Jurkat, Clone E6-1 (cell line): Measurements from ENCODE around the gene POLR2F.
"Not testable (repeated sequence)": the region's sequence is repeated elsewhere in the genome, so short reads cannot be mapped to it uniquely, and the experiment has no call there.

ENCODE experiments used
- DNase-seq: peaks from one replicate; pipeline ENCODE4 v3.0.0-alpha.2; 2011; ENCODE audit warnings: low read depth, low spot score
- H3K4me3 ChIP-seq: 2 replicates; pipeline ENCODE4 v1.5.1; 2011; ENCODE audit warnings: mild to moderate bottlenecking, low read length, control low read depth, moderate library complexity

POLR2F gene

GRCh38 chr22:37944423-37944822 is 9.1 kb upstream of the POLR2F start:
- H3K4me3 ChIP-seq: not testable (repeated sequence)

DNA sequence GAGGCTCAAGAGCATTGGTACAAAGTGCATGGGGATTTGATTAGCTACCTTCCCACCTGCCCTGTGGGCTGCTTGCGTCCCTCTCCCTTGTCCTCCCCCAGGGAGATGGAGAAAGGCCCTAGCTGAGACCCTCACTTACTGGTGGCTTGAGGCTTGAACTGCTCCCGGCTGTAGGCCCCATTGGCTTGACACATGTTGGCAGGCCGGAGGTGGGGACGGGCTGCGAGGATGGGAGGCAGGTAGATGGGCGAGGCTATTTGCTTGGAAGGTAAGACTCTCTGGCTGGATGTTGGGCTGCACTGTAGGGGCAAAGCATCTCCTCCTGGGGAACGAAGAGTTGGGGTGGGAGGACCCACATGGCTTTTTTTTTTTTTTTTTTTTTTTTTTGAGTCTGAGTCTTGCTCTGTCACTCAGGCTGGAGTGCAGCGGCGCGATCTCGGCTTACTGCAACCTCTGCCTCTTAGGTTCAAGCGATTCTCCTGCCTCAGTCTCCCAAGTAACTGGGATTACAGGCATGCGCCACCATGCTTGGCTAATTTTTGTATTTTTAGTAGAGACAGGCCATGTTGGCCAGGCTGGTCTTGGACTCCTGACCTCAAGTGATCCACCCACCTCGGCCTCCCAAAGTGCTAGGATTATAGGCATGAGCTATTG is 6.2 kb upstream of the POLR2F start:
- not testable (repeated sequence) for DNase-seq, H3K4me3 ChIP-seq

More at GRCh38 chr22:37944423-37944822, 9.1 kb upstream of the POLR2F start:
- DNase-seq: not testable (repeated sequence)

- DNase-seq: no peak
- no peak overlapping the region for H3K4me3 ChIP-seq
Measured at GRCh38 chr22:37951305-37951704, 2.2 kb upstream of the POLR2F start.

GRCh38 chr22:37952629-37953028 is 870 bp upstream of the POLR2F start:
- H3K4me3 ChIP-seq: peak overlapping the region; percentile 96
- not testable (repeated sequence) for DNase-seq

- DNase-seq: no peak
Measured at GRCh38 chr22:37953062-37953436, 450 bp upstream of the POLR2F start.

GRCh38 chr22:37954686-37955085 is 1.2 kb downstream of the POLR2F start:
- H3K4me3 ChIP-seq: peak overlapping the region; percentile 96
- no peak for DNase-seq

More at GRCh38 chr22:37953062-37953436, 450 bp upstream of the POLR2F start:
- H3K4me3 ChIP-seq: peak overlapping the region; percentile 96

GRCh38 chr22:37955825-37956397 is 2.4 kb downstream of the POLR2F start:
- H3K4me3 ChIP-seq, DNase-seq: not testable (repeated sequence)

- DNase-seq: no peak
- no peak overlapping the region for H3K4me3 ChIP-seq
Measured at GRCh38 chr22:37957232-37957631, 3.7 kb downstream of the POLR2F start.

- no peak overlapping the region for H3K4me3 ChIP-seq
- no peak for DNase-seq
Measured at GRCh38 chr22:37959231-37959825, 5.8 kb downstream of the POLR2F start.

DNA sequence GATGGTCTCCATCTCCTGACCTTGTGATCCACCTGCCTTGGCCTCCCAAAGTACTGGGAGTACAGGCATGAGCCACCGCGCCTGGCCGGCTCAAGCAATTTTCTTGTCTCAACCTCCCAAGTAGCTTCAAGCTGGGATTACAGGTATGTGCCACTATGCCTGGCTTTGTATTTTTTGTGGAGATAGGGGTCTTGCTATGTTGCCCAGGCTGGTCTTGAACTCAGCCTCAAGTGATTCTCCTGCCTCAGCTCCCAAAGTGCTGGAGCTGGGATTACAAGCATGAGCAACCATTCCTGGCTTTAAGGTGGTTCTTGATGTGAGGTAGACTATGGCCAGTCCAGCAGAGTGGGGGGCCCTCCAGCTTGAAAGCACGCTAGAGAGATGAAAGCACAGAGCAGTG is 7.6 kb downstream of the POLR2F start:
- DNase-seq: no peak
- H3K4me3 ChIP-seq: no peak overlapping the region

GRCh38 chr22:37965940-37966664 is 12.6 kb downstream of the POLR2F start:
- no peak overlapping the region for H3K4me3 ChIP-seq
- DNase-seq: no peak

- DNase-seq: no peak
- H3K4me3 ChIP-seq: no peak overlapping the region
Measured at GRCh38 chr22:37967147-37967546, 13.6 kb downstream of the POLR2F start.

DNA sequence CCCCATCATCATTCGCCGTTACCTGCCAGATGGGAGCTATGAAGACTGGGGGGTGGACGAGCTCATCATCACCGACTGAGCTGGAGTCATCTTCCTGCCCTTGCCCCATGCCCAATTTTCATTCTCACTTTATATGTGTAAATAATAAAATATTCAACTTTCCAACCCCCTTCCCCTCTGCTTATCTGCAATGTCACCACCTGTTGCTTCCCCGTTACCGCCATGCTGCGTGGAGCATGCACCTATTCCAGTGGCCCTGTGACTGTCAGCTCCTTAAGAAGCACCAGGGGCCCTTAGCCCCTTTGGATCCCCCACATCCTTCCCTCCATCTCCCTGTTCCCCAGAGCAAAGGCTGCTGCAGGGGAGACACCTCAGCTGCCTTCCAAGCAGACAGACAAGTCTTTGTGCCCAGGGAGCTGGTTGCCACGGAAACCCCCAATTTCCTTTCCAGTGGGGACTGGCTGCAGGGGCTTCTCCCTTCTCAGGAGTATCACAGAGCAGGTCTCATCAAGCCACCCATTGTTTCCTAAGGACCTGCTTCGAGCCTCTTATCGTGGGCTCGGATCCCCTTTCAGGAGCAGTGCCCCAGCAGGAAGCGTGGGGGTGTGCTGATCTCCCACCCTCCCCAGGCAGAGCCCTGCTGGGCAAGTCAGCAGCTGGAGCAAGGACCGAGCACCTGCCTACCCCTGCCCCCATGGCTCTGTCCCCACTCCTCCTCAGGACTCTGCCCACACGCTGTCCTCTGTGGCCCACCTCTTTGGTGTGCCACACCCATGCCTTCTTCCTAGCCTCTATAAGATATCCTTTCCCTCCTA is 14.3 kb downstream of the POLR2F start:
- H3K4me3 ChIP-seq: no peak overlapping the region
- DNase-seq: no peak

- no peak overlapping the region for H3K4me3 ChIP-seq
- DNase-seq: no peak
Measured at GRCh38 chr22:37968452-37969251, 15.2 kb downstream of the POLR2F start.

DNA sequence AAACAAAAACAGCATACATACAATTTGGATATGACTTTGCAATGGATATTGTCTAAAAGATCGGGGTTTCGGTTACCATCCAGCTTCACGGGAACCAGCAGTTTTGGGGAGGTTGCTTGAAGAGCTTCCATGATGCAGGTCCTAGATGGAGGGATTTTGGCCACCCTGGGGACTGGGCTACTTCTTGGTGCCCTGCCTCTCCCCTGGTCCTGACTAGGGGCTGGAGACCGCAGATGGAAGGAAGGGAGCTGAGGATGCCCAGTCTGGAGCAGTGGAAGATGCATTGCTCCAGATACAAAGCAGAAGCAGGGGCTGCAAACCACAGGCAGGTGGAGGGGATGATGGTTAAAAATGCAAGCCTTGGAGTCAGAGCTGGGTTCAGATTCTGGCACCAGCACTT is 17.4 kb downstream of the POLR2F start:
- no peak overlapping the region for H3K4me3 ChIP-seq
- no peak for DNase-seq

DNA sequence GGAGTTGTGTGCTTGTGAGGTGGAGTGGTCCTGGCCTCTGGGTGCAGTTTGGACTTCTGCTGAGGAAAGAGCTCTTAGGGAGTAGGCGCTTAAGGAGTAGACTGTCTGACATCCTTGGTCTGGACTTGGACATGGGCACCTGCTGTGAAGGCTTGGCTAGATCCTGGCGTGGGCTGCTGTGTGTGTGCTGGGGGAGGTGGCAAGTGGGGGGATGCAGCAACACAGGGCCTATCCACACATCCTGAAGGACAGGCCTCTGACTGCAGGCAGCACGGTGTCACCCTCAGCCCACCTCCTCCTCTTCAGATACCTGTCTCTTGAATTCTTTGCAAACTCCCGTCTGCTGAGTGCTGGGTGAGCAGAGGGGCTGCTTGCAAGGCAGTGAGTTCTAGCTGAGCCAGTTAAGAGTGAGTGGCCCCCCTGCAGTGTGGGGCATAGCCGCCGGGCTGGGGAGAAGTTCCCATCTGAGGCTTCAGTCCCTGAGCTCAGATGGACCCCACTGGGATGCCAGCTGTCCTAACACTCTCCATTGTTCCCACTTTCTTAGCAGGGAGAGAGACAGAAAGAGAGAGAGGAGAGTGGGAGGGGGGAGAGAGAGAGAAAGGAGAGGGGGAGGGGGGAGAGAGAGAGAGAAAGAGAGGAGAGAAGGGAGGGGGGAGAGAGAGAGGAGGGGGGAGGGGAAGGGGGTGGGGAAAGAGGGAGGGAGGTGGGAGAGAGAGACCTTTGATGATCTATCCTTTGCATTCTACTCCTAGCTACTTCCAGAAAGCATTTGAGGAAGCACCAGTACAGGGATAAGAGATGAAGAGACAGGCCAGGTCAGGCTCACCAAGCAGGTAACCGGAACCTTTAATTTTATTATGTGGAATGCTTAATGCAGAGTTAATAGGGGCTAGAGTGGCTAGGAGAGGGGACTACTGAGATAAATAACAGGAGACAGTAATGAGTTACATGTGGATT is 18.3 kb downstream of the POLR2F start:
- DNase-seq: no peak
- H3K4me3 ChIP-seq: no peak overlapping the region

GRCh38 chr22:37972527-37972926 is 19.0 kb downstream of the POLR2F start:
- no peak for DNase-seq
- H3K4me3 ChIP-seq: no peak overlapping the region
